GM21526 (cell line): ENCODE results near the gene LAMA1.

Experiments
- ATAC-seq: cut with Tn5 transposase; IDR thresholded peaks from one replicate; pipeline ENCODE4 v1.9.1; 2021; ENCODE audit warnings: moderate library complexity; ENCODE audit not compliant: unreplicated experiment, low FRiP score

Gene LAMA1

DNA sequence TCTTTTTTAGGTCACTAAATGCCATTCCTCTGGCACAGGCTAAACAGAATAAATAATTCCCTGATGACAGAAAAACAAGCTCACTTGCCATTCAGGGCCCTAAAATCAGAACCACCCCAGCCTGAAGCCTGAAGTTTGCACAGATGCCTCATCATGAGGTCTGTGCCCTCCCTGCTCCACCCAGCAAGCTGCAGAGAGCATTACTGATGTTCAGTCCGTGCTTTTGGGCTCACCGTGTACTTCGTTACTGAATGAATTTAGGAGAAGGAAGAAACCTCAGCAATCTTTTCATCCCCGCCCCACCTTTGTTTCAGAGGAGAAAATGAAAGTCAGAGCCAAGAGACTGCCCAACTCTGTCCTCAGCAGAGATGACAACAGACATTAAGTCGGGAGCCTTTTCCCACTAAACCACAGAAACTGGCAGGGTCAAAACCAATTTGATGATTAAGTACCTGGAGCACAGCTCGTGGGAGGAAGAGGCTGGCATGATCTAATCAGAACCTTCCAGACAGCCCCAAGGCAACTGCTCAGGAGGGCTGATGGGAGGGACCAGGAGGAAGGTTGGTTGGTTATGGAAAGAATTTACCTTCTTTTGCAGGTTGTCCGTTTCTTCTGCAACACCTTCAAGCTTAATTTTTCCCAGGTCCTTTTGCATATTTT, 122.7 kb downstream of the LAMA1 start:
- no peak for ATAC-seq

DNA sequence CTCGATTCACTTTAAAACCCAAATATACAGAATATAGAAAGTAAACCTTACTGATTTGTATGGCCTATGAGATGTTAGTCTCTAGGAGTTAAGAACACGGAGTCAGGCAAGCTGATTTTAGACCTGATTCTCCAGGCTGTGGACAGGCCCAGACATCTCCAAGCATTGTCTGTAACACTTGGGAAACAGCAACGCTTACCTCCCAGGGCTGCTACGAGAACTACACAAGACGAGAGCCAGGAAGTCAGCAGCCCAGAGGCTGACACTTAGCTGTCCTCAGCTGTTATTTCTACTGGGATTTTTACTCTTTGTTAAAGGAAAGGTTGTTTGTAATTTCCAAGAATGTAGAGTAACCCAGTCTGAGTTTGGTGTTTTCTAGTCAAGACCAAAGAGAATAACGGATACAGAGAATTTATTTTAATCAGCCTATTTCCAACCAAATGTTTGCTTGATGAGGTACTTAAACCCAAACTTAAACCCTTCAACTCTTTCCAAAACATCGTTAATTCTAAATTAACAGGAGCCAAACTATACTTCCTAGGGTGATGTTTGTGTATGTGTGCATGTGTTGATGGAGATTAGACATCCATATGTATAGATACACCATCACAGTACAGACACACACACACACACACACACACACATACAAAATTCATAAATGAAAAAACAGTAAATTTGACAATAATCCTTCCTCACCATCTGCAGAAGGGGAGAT, 123.4 kb downstream of the LAMA1 start:
- ATAC-seq: no peak

DNA sequence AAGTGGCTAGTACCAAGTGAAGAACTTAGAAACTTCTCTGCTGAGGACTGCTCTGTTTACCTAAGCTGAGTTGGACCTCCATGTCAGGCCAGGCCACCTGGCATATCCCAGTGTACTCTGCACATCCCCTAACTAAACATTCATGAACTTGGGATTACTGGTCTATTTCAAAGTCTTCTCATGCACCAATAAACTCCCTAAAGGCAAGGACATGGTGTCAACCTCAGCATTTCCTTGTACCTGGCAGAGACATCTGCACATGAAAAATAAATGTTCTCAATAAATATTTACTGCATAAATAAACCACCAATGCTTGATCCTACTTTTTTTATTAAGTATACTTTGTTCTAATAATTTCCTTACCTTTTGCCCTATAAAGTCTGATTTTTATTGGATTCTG, 124.8 kb downstream of the LAMA1 start:
- ATAC-seq: no peak

DNA sequence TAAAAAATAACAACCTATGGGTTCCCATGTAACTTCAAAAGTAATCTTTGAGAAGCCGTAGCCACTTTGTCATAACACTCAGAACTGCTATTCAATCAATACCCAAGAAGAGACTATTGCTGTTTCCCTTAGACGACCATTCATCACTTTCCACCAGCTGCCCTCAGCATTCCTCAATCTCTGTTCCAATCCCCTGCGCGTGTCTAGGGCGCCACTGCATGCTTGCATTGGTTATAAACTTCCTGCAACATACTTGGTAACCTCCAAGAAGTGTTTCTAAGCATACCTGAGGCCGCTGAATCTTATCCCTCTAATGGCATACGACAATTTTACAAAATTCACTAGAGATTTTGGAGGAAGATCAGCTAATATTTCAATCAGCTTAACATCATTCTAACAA, 134.2 kb downstream of the LAMA1 start:
- no peak for ATAC-seq

DNA sequence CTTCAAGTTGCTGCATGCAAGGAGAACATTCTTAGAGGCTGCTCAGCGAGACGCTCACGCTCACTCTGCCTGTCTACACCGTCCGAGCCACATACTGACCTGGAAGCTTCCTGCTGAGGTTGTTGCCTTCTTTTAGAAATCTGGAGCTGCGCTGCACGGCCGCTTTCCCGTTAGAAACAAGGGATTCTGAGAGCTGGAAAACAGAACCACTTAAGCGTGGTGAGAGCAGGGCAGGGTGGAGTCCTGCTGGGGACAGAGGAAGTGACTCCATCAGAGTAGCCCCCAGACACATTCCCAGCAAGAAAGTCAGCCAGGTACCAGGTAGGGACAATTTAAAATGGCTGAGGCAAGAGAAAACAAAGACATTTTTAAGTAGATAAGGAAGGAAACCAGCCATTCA, 135.2 kb downstream of the LAMA1 start:
- no peak for ATAC-seq

DNA sequence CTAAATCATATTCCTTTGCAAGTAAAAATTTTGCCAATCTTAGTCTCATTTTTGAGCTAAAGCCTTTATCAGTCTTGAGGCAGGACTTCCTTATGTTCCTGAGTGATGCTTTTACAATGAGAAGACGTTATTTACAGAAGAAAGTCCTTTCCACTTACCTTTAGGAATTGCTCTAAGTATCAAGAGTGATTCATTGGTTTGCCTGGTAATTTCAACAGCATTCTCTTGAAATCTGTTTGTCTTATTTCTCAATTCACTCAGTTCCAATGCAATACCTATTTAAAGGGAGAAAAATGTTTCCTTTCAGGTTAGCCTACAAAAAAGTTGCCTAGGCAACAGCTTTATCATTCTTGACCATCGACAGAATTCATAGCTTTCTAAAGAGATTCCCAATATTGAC, 137.2 kb downstream of the LAMA1 start:
- no peak for ATAC-seq

DNA sequence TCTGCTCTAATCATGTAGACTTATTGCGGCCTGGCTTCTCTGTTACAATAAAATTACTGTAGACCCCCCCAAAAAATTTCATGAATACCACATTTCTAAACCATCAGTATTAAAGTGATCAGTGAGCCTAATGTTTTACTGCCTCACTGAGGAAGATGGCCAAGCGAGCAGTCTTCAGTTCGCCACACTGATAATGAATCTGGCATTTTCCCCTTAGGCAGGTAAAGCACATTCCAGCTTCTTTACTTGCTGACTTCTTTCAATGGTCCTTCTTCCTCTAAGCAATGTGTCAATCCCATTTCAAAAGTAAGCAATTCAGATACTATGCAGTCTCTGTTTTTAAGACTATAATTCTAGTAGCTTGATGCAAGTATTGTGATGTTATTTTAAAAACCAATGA, 137.6 kb downstream of the LAMA1 start:
- ATAC-seq: no peak

DNA sequence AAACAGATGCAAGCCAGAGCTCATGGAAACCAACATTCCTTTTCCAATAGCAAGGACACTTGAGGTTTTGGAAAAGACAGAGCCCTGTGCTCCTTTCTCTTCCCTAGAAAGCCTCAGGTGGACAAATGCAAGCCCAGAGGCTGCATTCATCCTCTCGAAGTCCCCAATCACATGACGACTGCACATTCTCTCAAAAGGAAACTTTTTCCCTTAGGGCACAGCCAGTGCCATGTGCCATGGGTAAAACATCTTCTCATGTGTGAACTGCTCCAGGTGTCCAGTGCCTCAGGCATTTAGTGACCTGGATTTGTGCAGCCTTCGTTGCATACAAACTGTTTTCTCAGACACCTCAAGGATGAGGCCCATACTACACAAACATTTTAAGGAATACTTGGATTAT, 140.7 kb downstream of the LAMA1 start:
- no peak for ATAC-seq

DNA sequence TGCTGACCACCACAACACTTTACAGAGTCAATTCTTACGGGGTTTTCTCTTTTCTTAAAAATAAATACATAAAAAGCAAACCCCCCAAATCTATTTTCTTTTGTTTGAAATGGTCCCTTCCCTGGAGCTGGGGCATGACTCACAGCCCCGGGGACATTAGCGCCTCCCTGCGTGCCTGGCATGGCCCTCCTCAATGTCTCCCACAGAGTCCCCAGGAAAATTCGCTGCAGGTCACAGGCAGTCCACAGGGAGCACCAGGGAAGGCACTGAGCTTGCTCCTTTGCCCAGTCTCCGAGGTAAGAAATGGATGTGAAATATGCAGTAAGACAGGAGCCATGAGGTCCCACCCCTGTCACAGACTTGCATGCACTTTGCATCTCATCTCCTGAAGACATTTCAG, 142.5 kb downstream of the LAMA1 start:
- ATAC-seq: no peak

DNA sequence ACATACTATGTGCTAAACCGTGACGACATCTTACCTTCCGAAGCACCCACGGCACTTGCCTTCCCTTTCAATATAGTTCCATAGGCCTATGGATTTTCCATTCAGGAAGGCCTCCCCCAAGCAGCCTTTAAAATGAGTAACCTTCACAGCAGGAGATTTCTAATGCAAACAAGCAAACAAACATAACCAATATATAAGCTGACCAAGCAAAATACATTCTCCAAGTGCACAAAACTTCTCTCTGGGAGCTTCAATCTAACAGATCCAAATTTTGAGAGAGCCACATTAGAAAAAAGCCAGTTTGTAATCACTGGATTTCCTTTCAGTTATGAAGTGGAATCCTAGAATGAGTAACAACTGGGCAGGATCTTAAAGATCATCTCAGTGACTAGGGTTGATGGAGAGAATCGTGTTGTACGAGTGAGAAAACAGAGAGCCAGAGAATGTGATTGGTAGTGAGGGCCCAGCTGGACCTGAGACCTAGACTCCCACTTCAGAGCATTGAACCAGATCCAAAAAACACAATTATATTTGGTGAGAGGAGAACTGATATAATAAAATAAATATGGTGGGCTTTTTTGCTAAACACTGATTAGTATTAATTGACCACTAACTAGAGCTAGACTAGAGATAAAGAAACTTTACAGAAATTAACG, 145.6 kb downstream of the LAMA1 start:
- no peak for ATAC-seq

DNA sequence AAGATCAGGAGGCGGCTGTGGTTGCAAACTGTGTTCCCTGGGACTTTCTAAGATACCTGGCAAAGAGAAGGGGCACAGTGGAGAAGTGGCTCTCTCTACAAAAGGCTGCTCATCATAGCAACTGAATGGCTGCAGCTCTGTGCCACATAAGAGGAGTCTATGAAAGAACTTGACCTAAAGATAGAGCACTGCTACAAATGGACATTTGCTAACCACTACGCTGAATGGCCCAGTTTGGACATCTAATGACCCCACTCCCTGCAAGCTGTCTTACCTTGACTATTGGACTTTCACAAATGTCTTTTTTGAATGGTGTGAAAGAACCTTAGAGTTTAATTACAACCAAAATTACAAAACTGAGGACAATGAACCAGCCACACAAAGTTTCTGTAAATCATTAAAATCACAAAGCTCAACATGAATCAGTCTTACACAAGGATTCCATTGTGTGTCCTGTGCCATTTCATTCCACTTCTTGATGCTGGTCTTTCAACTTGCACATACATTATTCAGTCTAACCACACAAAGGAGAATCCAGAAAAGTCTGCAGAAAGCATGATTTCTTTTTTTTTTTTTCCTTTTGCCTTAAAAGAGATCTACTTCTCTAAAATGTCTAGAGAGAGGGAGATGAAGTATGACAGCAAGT, 154.0 kb downstream of the LAMA1 start:
- no peak for ATAC-seq

DNA sequence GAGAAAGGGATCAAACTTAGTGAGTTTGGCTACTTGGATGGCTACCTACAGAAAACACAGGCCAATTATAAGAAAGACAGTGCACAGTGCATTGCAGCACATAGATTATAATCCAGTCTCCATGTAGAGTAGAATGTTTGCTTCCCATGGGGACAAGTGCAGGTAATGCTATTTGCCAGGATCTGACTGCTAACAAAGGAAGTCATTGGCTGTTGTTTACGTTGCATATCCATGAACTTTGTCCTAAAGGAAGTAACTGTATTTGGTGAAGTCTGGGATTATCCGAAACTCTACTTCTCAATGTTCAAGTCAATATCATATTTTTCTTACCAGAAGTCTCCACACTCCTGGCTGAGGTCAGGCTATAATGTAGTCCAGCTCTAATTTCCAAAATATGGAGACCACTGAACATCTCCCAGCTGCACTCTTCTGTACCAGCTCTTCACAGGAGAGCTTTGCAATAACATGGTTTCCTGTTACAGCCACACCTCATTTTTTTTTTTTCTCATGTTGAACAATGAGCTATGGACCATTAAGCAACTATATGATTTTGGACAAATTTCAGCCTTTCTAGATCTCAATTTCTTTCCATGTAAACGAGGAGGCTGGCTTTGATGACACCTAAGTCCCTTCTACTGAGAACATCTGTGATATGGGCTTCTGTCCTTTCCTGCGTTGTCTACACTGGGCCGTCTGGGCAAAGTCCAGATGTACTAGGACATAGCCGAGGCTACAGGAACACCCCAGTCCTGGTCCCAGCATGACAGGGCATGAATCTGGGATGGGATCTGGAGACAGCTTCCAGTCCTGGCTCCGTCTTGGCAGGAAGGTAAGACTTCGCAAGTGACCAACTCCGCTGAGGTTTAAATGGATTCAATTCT, 154.8 kb downstream of the LAMA1 start:
- no peak for ATAC-seq

DNA sequence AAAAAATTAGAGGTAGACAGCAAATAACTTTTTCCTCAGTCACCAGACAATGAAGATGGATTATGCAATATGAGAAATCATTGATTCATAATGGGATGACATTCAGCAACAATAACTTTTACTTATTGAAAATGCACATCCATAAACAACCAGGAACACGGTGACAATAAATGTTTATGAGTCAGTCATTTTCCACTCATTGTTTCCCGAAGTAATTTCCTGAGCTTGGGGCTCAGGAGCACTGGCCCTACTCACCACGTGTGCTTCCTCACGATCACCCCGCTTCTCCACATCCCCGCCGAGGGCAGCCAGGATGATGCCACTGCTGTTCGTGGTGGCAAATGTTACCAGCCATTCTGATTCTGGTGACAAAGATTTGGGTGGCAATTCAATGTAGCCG, 156.3 kb downstream of the LAMA1 start:
- no peak for ATAC-seq

DNA sequence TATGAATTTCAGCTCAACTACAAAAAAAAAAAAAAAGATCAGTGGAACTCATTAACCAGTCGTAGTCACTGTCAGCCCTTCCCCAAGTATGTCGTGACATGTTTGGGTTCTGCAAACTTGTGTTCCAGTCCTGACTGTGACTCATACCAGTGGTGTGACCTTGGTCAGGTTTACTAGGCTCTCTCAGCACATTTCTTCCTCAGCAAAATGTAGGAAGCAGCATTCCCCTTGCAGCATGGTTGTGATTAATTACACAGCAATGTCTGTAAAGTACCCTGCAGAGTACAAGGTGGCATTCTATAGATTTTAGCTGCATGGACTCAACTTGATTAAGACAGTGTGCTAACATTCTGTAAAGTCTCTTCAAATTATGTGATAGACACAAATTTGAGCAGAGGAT, 156.9 kb downstream of the LAMA1 start:
- no peak for ATAC-seq

DNA sequence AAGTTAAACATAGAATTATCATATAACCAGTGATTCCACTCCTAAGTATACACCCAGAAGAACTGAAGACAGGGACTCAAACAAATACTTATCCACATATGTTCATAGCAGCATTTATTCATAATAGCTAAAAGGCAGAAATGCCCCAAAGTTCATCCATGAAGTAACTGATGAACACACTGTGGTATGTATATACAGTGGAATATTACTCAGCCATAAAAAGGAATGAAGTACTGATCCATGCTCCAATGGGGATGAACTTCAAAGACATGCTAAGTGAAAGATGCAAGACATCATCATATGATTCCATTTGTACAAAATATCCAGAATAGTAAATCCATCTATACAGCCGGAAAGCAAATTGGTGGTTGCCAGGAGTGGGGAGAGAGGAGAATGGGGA, 157.5 kb downstream of the LAMA1 start:
- ATAC-seq: no peak

DNA sequence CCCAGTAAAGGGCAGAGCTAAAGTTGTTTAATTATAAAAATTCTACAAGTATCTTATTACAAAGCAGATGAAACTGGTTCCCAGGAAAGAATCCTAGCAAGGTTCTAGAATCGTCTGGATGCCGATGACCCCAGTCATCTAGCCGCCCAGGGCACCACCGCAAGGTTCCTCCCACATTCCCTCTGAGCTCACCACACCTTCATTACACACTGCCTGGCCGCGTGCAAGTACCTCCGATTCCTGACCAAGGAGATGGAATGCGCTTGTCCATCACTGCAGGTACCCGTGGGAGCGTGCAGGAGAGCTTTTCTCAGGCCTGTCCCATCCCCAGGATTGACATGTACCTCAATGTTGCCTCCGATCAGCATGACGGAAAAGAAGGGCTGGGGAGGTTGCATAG, 158.5 kb downstream of the LAMA1 start:
- no peak for ATAC-seq

DNA sequence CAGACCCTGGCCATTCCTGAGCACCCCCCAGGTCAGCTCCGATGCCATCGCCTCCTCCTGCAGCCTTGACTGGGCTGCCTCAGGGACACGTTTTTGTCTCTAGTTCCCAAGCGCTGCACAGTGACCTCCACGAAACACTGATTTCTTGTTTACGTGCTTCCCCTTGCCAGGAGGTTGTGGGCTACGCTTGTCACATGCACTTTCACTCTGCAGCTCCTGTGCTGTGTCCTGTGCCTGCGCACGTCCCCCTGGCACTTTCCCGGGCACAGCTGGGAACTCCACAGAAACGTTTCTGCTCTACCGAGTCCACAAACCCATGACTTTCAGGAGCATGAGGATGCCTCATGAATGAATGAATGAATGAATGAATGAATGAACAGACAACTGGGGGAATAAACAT, 160.6 kb downstream of the LAMA1 start:
- no peak for ATAC-seq

DNA sequence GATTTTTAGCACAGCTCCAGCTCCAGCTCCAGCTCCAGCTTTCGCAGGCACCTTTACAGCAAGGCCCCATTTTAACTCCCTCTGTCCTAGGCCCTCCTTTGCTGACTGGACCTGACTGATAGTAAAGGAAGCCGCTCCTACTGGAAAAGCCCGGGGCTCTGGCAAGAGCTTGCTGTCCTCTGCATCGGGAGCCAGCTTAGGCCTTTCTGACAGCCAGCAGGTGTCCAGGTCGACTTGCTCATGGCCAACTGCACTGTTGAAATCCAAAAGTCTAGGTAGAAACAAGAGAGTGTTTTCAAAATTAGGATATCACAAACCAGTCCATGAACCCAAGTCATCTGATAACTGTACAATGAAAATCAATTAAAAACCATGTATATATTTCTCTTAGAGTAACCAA, 161.1 kb downstream of the LAMA1 start:
- ATAC-seq: no peak

DNA sequence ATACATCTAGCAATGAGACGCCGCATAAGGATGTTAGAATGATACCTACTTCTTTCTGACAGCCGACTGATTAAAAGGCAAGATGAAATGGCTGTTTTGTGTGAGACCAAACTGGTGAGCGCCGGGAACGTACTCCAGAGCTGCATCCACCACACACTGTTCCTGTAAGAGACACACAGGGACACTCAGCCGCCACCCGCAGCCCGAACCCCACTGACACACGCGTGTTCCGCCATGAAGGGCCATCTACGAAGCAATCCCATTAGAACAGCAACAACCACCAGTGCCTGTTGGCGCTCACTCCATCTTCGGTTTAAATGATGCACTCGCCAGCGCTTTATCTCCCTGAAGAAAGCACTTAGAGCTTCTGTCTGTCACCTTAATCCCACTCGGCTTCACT, 162.3 kb downstream of the LAMA1 start:
- ATAC-seq: no peak

DNA sequence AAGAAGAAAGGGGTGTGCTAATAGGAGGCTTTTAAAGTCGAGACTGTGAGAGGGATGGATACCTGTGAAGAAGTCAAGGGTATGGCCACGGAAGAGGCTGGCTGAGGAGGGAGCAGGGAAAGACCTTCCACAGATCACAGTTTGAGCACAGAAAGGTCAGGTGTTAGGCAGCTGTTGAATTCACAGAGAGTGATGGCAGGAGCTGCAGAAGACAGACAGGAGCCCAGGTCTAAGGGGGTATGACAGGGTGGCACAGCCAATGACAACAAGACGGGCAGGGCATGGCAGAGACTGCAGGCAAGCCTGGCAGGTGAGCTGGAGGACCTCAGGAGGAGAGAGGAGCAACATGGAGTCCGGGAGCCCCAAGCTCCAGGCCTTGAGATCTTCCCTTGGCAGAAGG, 163.1 kb downstream of the LAMA1 start:
- ATAC-seq: no peak
